Activated naive CD4-positive, alpha-beta T cell treated with anti-CD3 and anti-CD28 coated beads, Interleukin-2, amount 50 U/mL, for 16 hours (primary cell): Measurements from ENCODE around the gene PTPRN2.

Experiments used
- DNase-seq: peaks from one replicate; pipeline ENCODE4 v3.0.0-alpha.2; 2020

The PTPRN2 gene

DNA sequence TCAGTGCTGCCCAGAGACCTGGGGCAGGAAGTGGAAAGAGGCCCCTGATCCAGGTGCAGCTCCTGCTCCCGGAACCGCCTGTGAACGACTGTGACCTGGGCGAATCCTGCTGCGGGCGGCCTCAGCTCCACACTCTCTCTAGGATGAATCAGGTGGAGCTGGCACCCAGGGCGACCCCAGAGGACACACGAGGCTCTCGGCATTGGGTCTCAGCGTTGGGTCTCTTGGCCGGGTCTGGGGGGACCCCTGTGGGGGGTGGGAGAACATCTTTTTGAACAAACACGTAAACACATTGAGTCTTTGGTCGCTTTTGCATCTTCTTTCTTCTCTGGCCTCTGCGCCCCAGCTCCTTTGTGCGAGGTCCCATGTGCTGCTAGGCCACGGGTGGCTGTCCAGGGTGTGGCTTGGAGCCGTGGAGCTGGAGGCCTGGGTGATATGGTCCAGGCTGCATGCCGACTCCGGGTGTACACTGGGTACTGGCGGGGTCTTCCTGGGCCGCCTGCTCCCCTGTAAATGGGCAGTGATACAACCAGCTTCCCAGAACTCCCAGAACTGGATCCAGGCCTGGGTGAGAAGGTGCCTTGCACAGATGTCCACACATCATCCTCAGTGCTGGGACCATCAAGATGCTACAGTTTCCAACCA lies 815.0 kb downstream of the PTPRN2 start:
- DNase-seq, result no peak

DNA sequence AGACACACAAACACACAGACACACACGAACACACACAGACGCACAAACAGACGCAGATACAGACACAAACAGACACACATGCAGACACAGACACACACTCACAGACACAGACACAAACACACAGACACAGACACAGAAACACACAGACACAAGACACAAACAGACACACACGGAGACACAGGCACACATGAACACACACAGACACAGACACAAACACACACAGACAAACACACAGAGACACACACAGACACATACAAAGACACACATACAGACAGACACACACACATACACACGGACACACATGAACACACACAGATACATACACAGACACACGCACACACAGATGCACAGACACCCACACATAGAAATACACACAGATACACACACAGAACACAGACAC lies 815.9 kb downstream of the PTPRN2 start:
- DNase-seq, result no peak

DNA sequence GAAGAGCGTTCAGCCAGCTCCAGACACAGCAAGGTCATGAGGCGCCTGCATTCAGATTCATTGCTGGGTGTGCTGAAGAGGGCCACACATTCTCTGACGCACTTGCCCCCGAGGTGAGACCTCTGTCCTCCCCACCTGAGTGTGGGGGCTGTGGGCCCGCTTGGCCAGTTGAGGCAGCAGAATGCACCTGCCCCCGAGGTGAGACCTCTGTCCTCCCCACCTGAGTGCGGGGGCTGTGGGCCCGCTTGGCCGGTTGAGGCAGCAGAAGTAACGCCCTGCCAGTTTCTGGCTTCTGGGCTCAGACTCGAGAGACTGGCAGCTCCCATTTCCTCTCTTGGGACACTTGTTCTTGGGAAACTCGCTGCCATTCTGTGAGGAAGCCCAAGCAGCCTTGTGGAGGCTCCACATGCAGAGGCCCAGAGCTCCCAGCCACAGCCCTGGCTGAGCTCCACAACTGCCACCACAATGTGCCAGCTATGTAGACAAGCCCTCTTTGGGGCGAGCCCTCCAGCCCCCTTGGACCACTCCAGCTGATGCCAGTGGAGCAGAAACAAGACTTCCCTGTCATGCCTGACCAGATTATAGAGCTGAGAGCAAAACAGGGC lies 816.8 kb downstream of the PTPRN2 start:
- no peak for DNase-seq

DNA sequence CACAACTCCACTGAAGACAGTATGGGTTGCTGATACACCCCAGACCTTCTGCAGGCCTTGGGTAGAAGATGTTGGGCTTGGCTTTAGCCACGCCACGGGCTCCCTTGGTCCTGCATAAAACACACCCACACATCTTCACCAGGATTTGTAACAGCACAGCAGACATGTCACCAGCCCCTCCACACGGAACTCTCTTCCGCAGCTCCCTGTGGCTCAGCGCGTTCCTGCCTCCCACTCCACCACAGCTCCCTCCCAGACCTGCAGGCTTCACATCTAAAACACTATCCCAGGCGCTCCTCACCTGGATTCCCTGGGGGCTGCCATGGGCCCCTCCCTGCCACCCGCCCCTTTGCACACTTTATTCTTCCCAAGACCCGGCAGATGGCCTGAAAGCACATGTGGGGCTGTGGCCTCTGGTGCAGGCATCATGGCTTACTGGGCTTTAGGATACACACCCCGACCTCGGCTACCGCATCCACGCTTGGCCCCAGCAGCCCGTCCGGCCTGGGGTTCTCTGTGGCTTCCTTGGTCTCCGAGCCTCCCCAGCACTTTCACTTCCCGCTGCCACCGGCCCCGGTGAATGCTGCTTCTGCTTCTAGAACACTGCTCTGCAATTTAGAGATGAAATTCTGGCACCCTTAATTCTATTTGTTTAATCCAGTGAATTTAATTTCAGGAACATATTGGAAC lies 818.0 kb downstream of the PTPRN2 start:
- no peak for DNase-seq

DNA sequence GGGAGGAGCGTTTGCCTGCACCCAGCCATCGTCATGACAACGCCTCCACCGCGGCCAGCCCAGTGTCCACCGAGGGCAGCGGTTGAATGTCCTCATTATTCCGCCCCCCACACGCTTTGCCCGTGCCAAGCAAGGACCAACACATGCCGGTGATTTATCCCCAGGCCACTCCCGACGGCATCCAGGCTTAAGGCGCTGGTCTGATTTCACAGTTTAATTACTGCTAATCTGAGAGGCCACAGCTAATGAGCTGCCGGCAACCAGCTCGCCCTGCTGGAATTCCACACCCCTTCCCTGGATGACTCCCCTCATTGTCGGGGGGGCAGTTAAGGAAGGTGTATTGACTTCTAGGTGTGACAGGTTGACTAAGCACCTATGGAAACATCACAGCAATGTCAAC lies 818.5 kb downstream of the PTPRN2 start:
- no peak for DNase-seq

DNA sequence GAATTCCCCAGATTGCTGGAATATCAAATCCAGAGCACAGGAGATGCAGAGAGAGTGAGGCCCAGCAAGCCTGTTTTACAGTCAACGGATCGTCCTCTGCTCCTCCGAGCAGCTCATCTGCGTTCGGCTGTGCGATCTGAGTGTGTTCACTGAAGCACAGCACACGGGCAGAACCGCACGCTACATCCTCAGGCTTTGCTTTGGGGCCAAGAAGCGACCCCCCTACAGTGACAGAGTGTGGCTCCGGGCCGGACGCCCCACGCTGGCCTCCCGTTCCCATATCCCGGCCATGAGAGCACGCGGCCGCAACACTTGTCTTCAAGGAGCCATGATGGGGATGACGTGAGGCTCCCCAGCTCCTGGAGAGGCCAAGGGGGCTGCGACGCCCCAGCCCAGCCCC lies 819.4 kb downstream of the PTPRN2 start:
- DNase-seq, result no peak

DNA sequence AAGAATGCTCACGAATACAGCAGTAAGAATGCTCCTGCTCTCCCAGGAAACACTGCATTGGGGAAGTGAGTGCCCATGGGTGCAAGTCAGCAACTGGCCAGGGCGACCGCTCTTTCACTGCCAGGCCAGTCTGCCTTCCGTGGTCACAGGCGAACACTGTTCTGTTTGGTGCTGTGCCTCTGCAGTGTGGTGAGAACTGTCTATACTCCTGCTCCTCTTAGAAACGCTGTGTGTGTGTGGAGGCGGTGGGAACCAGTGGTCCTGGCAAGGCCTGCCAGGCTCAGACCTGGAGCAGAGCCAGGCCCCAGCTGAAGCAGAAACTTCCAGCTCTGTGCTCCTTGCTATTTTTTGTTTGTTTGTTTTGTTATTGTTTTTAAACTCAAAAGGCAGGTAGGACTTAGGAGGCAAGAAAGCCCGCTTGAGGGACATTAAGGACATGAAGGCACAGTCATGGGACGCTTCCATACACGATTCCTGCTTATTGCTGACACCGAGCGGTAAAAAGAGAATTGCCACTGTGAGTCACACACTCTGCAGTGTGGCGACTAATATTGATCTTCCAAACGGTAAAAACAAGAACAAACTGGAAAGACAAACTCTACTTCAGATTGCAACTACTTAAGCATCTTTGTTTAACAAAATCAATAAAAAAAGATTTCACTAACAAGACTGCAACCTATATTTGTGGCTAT lies 820.0 kb downstream of the PTPRN2 start:
- no peak for DNase-seq

DNA sequence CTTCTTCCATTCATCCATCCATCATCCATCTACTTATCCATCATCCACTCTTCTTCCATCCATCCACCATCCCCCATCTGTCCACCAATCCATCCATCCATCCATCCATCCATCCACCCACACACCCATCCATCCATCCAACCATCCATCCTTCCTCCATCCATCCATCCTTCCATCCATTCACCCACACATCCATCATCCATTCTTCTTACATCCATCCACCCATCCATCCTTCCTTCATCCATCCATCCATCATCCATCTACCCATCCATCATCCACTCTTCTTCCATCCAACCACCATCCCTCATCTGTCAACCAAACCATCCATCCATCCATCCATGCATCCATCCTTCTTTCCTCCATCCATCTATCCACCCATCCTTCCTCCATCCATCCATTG lies 821.5 kb downstream of the PTPRN2 start:
- no peak for DNase-seq

DNA sequence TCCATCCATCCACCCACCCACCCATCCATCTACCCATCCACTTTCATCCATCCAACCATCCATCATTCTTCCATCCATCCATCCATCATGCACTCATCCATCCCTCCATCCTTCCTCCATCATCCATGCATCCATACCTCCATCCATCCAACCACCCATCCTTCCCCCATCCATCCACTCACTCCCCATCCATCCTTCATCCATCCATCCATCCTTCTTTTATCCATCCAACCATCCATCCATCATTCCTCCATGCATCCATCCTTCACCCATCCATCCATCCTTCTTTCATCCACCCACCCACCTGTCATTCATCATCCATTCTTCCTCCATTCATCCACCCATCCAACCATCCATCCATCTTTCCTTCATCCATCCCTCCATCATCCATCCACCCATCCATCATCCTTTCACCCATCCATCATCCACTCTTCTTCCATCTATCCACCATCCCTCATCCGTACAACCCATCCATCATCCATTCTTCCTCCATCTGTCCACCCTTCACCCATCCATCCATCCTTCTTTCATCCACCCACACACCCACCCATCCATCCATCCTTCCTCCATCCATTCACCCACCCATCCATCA lies 822.6 kb downstream of the PTPRN2 start:
- no peak for DNase-seq

DNA sequence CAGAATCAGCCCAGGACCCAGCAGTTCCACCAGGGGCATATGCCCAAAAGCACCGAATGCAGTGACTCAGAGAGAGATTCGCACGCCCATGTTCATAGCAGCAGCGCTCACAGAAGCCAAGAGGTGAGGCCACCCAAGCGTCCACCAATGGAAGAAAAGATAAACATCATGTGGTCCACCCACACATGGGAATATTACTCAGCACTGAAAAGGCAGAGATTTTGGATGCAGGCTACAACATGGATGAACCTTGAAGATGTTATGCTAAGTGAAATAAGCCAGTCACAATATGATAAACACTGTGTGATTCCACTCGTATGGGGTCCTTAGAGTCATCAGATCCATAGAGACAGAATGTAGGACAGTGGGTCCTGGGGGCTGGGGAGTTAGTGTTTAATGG lies 823.4 kb downstream of the PTPRN2 start:
- no peak for DNase-seq

DNA sequence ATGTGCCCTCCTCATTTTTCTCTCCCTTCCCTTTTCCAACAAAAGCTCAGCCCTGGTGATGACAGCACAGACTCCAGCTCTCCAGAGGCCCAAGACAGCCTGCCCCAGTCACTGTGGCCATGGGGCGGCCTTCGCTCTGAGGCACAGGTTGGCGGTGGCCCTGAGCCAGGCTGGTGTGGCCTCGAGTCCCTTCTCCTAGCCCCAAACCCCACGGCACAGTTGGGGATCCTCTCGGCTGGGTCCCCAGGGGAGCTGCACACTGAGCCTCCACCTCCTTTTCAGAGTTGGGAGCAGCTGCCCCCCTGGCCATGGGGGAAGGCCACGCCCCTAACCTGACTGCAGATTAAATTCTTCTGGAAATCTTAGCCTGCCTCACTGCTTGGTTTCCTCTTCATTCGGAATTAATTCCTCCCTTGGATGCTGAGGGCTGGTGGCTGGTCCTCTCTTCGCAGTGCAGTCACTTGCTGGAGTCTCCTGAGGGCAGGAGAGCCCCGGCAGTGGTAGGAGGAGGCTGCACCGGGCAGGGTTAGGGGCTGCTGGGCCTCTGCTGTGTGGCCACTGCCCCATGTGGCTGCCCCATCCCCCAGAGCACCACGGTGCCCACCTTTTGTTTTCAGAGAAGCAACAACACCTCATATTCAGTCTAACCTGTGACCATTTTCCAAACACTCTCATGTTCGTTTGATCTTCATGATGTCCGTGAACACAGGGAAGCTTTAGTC lies 824.2 kb downstream of the PTPRN2 start:
- no peak for DNase-seq

DNA sequence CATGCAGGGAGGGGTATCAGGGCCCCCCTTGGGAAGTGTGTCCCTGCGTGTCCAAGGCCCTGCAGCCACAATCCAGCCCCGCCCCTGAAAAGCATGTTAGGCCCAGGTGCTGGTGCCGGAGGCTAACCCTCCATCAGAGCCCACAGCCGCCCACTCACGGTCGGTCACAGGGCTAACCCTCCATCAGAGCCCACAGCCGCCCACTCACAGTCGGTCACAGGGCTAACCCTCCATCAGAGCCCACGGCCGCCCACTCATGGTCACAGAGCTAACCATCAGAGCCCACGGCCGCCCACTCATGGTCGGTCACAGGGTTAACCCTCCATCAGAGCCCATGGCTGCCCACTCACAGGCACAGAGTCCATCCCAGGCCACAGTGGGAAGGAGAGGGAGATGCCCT lies 824.8 kb downstream of the PTPRN2 start:
- DNase-seq, result no peak

DNA sequence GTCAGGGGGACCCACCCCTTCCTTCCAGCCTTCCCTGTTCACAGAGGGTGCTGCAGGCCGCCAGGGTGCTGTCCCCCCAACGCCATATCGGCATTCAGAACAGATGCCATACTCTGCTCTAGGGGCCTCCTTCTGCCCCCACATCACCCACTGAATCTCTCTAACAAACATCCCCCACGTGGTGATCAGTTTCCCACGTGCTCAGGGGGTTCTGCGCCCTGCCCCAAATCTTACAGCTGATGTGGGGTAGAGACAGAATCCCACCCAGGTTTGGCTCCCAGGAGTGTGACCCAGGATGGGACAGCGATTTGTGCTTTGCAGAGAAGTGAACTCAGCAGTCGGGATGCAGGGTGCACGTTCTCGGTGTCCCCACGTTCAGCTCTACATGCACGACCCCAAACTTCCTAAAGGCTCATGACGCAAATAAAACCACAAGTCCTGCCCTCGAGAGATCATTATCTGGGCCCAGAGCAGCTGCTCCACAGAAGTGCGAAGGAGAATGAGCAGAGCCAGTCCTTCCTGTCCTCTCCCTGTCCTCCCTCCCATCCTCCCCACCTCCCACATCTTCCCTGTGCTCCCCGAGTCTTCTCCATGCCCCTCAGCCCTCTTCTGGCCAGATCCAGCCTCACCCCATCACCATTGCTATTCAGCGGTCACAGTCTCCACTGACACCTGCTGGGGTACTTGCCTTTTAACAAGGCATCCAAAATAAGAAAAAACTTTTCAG lies 827.5 kb downstream of the PTPRN2 start:
- no peak for DNase-seq

DNA sequence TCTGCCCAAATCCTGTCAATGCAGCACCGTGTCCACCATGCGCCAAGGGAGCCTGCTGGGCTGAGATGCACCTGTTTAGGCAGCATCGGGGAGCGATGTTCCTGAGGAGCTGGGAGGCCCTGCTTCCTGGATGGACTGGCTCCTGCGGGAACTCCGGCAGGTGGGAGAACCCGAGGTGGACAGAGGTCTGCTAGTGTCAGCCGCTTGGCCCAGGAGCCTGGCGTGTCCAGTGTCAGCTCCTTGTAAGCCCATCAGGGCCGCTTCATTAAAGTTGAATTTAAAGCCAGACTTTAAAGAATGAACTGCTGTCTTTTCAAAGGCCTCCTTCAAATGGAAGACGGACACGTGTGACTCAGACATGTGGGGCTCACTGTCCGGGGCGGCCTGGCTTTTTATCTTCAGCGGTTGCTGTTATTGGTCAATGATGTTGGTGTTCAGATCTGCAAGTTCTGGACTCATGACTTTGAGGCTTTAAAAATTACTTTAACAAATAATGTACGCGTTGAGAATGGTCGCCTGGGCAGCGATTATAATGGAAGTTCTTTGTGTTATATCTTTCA lies 828.3 kb downstream of the PTPRN2 start:
- no peak for DNase-seq

DNA sequence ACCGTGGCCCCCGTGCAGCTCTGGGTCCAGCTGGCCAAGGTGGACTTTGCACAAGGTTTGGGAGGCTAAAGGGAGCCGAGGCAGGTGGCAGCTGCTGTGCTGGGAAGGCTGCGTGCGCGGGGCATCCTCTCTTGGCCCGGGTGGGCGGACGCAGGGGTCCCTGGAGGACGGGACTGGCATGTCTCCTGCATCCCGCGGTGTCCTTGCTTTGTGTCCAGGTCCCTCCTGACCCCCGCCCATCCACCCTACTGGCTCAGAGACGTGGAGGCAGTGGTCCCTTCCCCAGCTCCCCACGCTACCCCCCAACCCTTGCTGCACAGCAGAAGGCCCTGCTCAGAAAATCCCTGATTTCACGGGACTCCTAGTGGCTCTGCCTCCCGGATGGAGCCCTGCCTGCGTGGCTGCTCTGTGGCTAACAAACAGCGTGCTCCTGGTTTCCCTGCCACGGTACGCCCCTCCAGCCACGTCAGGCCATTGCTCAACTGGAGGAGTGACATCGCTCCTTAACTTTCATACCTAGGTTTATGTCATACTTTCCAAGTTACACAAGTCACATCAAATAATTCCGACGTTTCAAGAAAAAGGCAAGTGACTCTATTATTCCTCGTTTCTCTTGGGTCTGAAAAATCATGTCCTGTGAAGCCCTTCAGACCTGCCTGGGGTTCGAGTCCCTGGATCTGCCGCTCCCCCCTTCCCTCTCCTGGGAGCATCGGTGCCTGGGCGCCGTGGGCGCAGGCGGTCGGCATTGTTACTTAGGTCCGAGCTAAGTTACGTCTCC lies 829.0 kb downstream of the PTPRN2 start:
- DNase-seq, result no peak

DNA sequence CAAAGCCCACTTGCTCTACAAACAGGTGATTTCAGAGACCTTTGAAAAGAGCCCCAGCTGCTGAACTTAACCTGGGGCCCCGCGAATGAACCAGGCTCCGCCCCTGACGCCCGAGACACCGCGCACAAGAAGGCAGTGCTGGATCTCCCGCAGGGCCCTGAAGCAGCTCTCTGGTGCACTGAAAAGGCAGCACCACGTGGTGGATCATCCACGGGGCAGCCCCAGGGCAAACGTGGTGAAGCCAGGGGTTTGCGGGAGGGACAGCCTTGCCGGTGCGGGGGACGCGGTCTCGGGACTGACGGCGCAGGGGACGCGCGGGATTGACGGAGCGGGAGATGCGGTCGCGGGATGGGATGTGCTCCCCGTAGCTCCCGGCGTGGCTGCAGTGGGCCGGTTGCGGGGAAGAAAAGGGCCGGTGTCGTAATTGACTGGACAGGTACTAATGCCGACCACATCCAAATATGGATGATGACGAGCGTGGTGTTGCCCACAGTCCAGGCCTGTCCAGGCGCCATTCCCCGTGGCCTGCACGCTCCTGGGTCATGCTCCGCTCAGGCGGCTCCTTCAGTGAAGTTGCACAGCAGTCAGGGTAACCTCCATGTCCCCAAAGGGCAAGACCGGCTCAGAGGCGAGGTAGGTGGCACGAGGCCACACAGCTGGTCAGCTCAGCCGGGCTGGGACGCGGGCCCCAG lies 829.7 kb downstream of the PTPRN2 start:
- DNase-seq, result no peak

DNA sequence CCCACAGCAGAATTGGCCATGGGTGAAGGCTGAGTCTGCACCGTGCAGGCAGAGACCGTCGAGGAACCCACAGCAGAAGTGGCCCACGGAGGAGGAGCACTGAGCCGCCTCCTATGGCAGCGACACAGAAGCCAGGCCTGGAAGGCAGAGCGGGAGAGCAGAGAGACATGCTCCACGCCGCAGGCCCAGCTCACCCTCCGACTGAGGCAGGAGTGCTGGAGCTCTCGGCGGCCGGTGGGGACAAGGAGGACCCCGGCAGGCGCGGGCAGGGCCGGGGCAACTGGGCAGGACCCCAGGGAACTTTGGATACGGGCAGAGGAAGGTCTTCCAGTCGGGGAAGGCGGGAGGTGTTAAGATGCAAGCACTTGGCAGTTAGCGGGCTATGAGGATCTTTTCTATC lies 830.4 kb downstream of the PTPRN2 start:
- no peak for DNase-seq

DNA sequence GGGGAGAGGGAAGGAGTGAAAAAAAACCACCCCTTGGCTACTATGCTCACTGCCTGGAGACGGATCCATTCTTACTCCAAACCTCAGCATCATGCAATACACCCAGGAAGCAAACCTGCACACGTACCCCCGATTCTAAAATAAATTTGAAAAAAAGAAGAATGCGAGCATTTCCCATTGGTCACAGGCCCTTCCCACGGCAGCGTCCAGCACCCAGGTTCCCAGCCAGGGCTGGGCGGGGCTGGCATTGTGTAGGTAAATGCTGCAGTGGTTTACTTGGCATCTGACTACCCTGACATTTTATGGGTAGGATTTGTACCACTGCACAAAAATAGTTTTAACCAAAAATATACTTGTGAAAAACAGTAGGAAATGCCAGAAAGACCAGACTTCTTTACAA lies 831.9 kb downstream of the PTPRN2 start:
- DNase-seq, result no peak

DNA sequence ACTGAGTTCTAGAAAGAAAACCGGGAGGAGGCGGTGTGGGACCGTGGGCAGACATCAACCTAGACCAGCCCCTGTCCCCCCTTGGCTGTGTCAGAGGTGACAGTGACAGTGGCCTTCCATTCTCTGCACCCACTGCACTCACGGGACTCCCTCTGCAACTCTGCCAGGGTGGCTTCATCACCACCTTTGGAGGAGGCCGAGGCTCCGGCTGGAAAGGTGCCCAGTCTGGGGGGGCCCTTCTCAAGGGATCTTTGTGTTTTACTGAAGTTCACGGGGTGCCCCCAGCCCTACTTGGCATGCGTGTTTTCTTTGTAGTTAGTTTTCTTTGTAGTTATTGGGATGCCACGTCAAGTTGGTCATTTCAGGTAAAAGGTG lies 833.2 kb downstream of the PTPRN2 start:
- DNase-seq, result no peak

DNA sequence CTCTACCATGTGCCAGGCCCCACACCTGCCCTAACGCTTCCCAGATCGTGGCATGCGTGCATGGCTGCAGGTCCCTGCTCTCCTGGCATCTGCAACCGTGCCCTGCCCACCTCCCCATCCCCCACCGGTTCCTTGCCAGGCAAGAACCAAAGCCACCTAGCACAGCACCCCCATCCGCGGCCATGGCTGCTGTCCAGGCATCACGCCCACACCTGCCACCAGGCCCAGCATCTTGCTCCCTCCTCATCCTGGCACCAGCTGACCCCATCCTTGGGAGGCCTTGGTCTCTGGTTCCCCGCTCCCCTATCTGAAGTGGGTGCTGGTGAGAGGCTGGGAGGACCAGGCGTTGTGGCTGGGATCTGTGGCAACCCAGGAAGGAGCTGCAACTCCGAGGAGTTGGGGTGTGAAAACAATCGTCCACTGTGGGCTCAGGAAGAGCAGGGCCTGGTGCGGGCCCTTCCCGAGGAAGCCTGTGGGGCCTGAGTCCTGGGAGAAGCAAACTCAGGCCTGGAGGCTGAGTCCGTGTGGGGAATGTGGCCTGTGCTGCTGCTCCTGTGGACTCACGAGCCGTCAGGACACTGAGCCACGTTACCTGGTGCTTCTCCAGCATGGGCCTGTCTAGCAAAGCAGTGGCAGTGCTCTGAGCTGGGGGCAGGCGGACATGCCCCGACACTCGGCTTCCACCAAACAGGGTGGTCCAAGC lies 833.8 kb downstream of the PTPRN2 start:
- DNase-seq, result no peak
